ENCODE data around the gene COL4A6.

Gene COL4A6

GRCh38 chrX:108309144-108309543 is 129.1 kb downstream of the COL4A6 start:
- H3K4me1 ChIP-seq (ENCODE audit: insufficient read depth, low read length, poor library complexity, severe bottlenecking) = no peaks in the 10 kb centered on the region
- no peak overlapping the region for H2AFZ ChIP-seq (ENCODE audit: low read length)
- no peak overlapping the region for H3K4me3 ChIP-seq (ENCODE audit: low read length, poor library complexity, severe bottlenecking)
- H4K20me1 ChIP-seq (ENCODE audit: insufficient read depth, low read length, poor library complexity, severe bottlenecking) = no peaks in the 10 kb centered on the region
- no peaks in the 10 kb centered on the region for H3K27me3 ChIP-seq (ENCODE audit: insufficient read depth, low read length, poor library complexity, severe bottlenecking)
- no peaks in the 10 kb centered on the region for H3K79me2 ChIP-seq (ENCODE audit: insufficient read depth, low read length)
- H3F3A ChIP-seq (ENCODE audit: low read depth) = no peaks in the 10 kb centered on the region
- H3K9me2 ChIP-seq (replicated peaks; ENCODE audit: low read depth, low read length) = no peaks in the 10 kb centered on the region
- no peak overlapping the region for H3K9ac ChIP-seq (ENCODE audit: low read depth, low read length, poor library complexity, severe bottlenecking)
- TF ChIP-seq EZH2phosphoT487 (IDR thresholded peaks at IDR 0.05; ENCODE audit: borderline replicate concordance) = no peak
- TF ChIP-seq, protein P1, sequence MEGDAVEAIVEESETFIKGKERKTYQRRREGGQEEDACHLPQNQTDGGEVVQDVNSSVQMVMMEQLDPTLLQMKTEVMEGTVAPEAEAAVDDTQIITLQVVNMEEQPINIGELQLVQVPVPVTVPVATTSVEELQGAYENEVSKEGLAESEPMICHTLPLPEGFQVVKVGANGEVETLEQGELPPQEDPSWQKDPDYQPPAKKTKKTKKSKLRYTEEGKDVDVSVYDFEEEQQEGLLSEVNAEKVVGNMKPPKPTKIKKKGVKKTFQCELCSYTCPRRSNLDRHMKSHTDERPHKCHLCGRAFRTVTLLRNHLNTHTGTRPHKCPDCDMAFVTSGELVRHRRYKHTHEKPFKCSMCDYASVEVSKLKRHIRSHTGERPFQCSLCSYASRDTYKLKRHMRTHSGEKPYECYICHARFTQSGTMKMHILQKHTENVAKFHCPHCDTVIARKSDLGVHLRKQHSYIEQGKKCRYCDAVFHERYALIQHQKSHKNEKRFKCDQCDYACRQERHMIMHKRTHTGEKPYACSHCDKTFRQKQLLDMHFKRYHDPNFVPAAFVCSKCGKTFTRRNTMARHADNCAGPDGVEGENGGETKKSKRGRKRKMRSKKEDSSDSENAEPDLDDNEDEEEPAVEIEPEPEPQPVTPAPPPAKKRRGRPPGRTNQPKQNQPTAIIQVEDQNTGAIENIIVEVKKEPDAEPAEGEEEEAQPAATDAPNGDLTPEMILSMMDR (conservative IDR thresholded peaks at IDR 0.05; ENCODE audit: low read length) = no peak
- H3K9me3 ChIP-seq (ENCODE audit: insufficient read depth, low read depth, low read length) = no peaks in the 10 kb centered on the region
- H3K36me3 ChIP-seq (ENCODE audit: insufficient read depth, low read length) = no peaks in the 10 kb centered on the region
- no peak overlapping the region for H3K4me2 ChIP-seq (ENCODE audit: low read depth, low read length, poor library complexity, severe bottlenecking)

DNA sequence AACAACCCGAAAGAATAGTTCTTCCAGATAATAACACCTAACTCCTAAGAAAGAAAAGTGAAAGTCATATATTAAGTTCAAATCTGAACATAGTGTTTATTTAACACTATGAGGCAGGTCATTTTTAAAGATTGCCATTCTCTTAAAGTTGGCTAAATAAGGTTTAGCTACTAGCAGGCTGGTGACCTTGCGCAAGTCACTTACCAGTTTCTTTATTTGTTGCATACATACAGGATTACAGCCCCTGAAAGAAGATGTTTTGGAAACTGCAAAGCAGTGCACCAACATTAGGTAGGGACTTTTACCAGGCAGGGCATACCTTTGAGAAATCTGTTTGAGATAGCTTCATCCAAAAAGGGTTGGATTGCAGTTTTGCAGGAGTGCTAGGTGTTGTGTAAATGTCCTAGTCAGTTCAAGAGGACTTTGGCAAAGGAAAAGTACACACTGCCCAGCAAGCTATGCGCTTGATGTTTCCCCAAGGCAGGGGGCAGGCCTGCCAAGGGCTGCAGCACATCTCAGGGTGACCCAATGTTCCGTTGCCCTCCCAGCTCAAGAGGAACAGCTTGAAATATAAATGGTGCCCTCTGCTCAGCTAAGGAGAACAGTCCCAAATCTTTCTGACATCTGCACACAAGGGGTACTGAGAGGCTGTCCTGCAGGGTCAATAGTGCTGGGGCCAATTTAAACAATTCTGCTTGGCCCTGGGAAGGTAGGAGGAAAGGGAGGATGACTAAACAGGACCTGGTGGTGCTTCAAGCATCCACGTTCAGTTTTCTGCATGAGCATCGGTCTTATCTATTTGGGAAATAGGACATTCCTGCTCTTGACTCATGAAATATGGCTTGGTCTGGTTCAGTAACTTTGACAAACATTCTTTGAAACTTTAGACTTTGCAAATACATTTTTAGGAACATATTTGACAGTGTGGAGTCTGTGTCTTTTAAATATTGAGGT is 130.8 kb downstream of the COL4A6 start:
- Histone ChIP-seq H3K4me1 (ENCODE audit: insufficient read depth, low read length, poor library complexity, severe bottlenecking) (no peaks in the 10 kb centered on the region), H3K9me2 (replicated peaks; ENCODE audit: low read depth, low read length) (no peaks in the 10 kb centered on the region), H3K4me3 (ENCODE audit: low read length, poor library complexity, severe bottlenecking) (no peak overlapping the region), H3K9ac (ENCODE audit: low read depth, low read length, poor library complexity, severe bottlenecking) (no peak overlapping the region), H2AFZ (ENCODE audit: low read length) (no peak overlapping the region), H3K27me3 (ENCODE audit: insufficient read depth, low read length, poor library complexity, severe bottlenecking) (no peaks in the 10 kb centered on the region), H3K36me3 (ENCODE audit: insufficient read depth, low read length) (no peaks in the 10 kb centered on the region), H4K20me1 (ENCODE audit: insufficient read depth, low read length, poor library complexity, severe bottlenecking) (no peaks in the 10 kb centered on the region), H3F3A (ENCODE audit: low read depth) (no peaks in the 10 kb centered on the region), H3K9me3 (ENCODE audit: insufficient read depth, low read depth, low read length) (no peaks in the 10 kb centered on the region), H3K79me2 (ENCODE audit: insufficient read depth, low read length) (no peaks in the 10 kb centered on the region), H3K4me2 (ENCODE audit: low read depth, low read length, poor library complexity, severe bottlenecking) (no peak overlapping the region)
- TF ChIP-seq EZH2phosphoT487 (IDR thresholded peaks at IDR 0.05; ENCODE audit: borderline replicate concordance) = no peak
- TF ChIP-seq, protein P1 (conservative IDR thresholded peaks at IDR 0.05; ENCODE audit: low read length) = no peak

GRCh38 chrX:108306086-108306485 is 132.1 kb downstream of the COL4A6 start:
- no peaks in the 10 kb centered on the region for H3K9me3 ChIP-seq (ENCODE audit: insufficient read depth, low read depth, low read length)
- no peaks in the 10 kb centered on the region for H4K20me1 ChIP-seq (ENCODE audit: insufficient read depth, low read length, poor library complexity, severe bottlenecking)
- H3K4me2 ChIP-seq (ENCODE audit: low read depth, low read length, poor library complexity, severe bottlenecking) = no peak overlapping the region
- H3K4me1 ChIP-seq (ENCODE audit: insufficient read depth, low read length, poor library complexity, severe bottlenecking) = no peaks in the 10 kb centered on the region
- H2AFZ ChIP-seq (ENCODE audit: low read length) = no peak overlapping the region
- H3K36me3 ChIP-seq (ENCODE audit: insufficient read depth, low read length) = no peaks in the 10 kb centered on the region
- H3K4me3 ChIP-seq (ENCODE audit: low read length, poor library complexity, severe bottlenecking) = no peak overlapping the region
- no peaks in the 10 kb centered on the region for H3F3A ChIP-seq (ENCODE audit: low read depth)
- no peak overlapping the region for H3K9ac ChIP-seq (ENCODE audit: low read depth, low read length, poor library complexity, severe bottlenecking)
- no peaks in the 10 kb centered on the region for H3K27me3 ChIP-seq (ENCODE audit: insufficient read depth, low read length, poor library complexity, severe bottlenecking)
- H3K9me2 ChIP-seq (replicated peaks; ENCODE audit: low read depth, low read length) = no peaks in the 10 kb centered on the region
- H3K79me2 ChIP-seq (ENCODE audit: insufficient read depth, low read length) = no peaks in the 10 kb centered on the region
- TF ChIP-seq, protein P1 (conservative IDR thresholded peaks at IDR 0.05; ENCODE audit: low read length) = no peak
- no peak for TF ChIP-seq EZH2phosphoT487 (IDR thresholded peaks at IDR 0.05; ENCODE audit: borderline replicate concordance)

Measured in Loucy (cell line).